NCI-H2196 treated with DMSO at 0.1 percent for 48 hours (cell line): Measurements from ENCODE around the gene CACNG3.
"Not testable (repeated sequence)": the region's sequence is repeated elsewhere in the genome, so short reads cannot be mapped to it uniquely, and the experiment has no call there.

Experiments
- DNase-seq: peaks from one replicate; lab custom pipeline; 2025; ENCODE audit not compliant: unreplicated experiment; lab: John Stamatoyannopoulos, UW

Gene CACNG3

GRCh38 chr16:24255456-24256371, at the start of gene CACNG3:
CACNG3 (plus strand) TSS chr16:24256335; CDS start chr16:24256755, 420 bp downstream.
- DNase-seq: no peak

GRCh38 chr16:24206926-24207325, 49.2 kb upstream of the CACNG3 start:
- no peak for DNase-seq

GRCh38 chr16:24208710-24209109, 47.4 kb upstream of the CACNG3 start:
- DNase-seq: no peak

GRCh38 chr16:24214992-24215391, 41.1 kb upstream of the CACNG3 start:
- no peak for DNase-seq

GRCh38 chr16:24216961-24217360, 39.2 kb upstream of the CACNG3 start:
- no peak for DNase-seq

GRCh38 chr16:24217461-24217860, 38.7 kb upstream of the CACNG3 start:
- DNase-seq: no peak

- DNase-seq: no peak
These were observed 37.8 kb upstream of the CACNG3 start for GRCh38 chr16:24218299-24218698.

GRCh38 chr16:24221219-24221618, 34.9 kb upstream of the CACNG3 start:
- no peak for DNase-seq

GRCh38 chr16:24228514-24228913, 27.6 kb upstream of the CACNG3 start:
- no peak for DNase-seq

- no peak for DNase-seq
These were observed 23.2 kb upstream of the CACNG3 start for GRCh38 chr16:24232936-24233335.

- no peak for DNase-seq
These were observed 21.4 kb upstream of the CACNG3 start for GRCh38 chr16:24234737-24235136.

GRCh38 chr16:24235806-24236205, 20.3 kb upstream of the CACNG3 start:
- no peak for DNase-seq

- DNase-seq: not testable (repeated sequence)
These were observed 17.3 kb upstream of the CACNG3 start for GRCh38 chr16:24238846-24239245.

- no peak for DNase-seq
These were observed 9.1 kb upstream of the CACNG3 start for GRCh38 chr16:24246911-24247607.

- peak; percentile 3 for DNase-seq
These were observed 2.9 kb upstream of the CACNG3 start for GRCh38 chr16:24253192-24253591.

GRCh38 chr16:24257958-24258357, 1.8 kb downstream of the CACNG3 start:
- DNase-seq: no peak

- DNase-seq: no peak
These were observed 2.7 kb downstream of the CACNG3 start for GRCh38 chr16:24258791-24259190.

- no peak for DNase-seq
These were observed 6.7 kb downstream of the CACNG3 start for GRCh38 chr16:24262816-24263215.

GRCh38 chr16:24270721-24271442, 14.7 kb downstream of the CACNG3 start:
- DNase-seq: no peak

- DNase-seq: no peak
These were observed 16.2 kb downstream of the CACNG3 start for GRCh38 chr16:24272379-24272778.

- DNase-seq: no peak
These were observed 17.5 kb downstream of the CACNG3 start for GRCh38 chr16:24273508-24274182.
